ENCODE data around the gene CAPN7.
A peak's percentile ranks its signal among the peaks of the same experiment; 100 is the strongest.

The CAPN7 gene

DNA sequence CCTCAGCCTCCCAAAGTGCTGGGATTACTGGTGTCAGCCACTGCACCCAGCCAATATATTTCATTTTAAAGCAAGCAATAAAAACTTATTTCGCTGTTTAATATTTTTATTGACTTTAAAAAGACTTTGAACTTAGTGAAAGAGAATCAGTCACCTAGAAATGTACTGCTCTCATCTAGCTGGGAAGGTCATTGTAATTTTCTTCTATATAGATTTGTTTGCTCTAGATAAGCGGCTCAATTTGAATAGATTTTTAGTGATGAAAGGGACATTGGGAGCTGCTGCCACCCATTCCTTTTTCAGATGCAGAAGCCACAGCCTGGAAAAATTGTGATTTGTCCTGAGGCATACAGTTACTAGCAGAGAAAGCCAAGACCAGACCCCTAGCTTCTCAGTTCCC lies 40.1 kb downstream of the CAPN7 start:
- no peak for DNase-seq (ENCODE audit: low read depth in 2 of 2)

DNA sequence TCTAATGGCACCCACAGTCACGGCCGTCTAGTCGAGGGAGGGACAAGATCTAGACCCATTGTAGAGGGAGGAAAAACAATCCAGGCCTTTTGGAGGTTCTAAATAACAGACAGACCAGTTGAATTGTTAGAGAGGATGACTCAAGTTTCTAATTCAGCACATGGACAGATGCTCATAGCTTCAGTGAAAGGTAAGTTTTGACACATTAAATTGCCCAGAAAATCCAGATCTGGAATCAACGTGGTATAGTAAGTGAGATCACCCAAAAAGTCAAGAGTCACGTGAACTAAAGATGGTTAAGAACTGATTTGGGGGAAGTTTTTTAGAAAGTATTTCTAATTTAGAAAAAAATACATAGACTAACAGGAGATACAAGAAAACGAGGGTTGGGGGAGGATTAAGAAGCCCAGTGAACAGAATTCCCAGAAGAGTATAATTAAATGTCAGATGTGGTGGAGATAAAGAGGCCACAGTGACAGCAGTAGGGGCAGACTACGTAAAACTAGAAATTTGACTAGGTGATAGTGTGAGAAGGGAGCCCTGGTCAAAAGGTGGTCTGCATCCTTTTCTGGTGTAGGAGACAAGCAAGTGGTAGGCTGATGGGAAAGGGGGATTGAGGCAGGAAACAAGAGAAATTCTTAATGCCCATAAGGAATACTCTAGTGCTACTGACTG lies 47.1 kb downstream of the CAPN7 start:
- DNase-seq (ENCODE audit: low read depth in 2 of 2): no peak

DNA sequence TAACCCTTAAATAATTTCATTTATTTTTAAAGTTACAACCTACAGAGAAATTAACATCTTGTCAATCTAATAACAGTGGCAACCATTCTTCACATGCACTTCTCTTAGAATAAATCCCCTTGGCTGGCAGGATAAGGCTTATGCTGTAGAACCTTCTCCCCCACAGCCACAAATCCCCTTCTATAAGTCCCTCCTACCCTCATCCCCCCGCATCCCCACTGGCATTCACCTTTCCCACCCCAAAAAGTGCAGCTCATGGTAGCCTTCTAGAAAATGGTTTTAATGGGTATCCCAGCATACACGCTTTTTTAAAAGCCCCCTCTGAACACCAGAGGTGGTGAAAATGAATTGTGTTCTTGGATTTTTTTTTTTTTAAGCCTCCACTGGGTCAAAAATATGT lies 49.2 kb downstream of the CAPN7 start:
- no peak for DNase-seq (ENCODE audit: low read depth in 2 of 2)

DNA sequence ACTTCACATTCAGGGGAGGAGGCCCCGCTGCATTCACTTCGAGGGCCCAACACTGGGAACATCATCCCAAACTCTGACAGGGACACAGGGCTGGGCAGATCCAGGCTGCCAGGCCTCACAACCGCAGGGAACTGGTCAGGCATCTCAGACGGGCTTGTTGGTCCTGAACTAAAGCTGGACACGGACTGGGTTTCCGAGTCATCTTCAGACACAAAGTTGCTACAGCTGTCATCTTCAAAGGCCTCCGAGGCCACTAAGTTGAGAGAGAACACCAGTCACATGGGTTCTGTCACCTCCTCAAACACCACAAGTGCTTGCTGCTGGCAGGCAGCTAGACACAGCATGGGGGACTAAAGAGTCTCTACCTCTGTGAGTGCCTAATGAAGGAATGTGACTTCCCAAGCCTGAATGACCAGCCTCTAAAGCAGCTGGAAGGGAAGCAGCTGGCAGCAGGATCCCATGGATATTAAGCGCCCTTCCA lies 50.9 kb downstream of the CAPN7 start:
- DNase-seq (ENCODE audit: low read depth in 2 of 2): no peak

DNA sequence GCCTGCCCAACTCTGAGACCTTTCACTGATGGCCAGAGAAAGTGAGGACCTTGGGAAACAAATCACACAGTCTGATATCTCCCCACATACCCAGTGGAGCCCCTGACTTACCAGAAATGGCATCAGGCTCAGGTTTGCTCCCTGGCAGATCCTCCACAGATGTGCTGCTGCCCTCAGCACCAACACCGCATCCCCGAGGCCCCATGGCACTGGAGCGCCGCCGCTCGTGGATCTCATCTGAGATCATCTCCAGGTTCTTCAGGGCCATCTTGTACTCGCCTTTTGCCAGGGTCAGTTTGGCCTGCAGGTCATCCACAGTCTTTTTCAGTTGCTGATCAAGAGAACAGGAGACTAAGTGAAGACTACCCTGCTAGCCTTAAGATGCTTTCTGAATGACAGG lies 52.7 kb downstream of the CAPN7 start:
- no peak for DNase-seq (ENCODE audit: low read depth in 2 of 2)

DNA sequence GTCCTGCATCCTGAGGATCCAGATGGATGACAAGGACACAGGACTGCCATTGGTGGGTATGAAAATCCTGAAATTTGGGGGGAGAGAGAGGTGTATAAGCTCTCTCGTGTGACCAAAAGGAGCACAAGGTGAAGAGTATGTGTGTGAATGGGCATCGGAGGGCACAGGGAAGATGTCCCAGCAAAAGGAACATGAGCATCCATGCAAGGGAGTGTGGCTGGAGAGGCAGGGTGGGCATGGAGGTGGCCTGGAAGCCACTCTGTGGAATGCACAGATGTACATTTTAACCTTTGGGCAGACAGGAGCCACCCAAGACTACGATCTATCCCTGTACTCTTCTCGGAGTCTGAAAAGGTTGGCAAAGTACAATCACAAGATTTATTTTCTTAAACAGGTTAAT lies 54.5 kb downstream of the CAPN7 start:
- no peak for DNase-seq (ENCODE audit: low read depth in 2 of 2)

DNA sequence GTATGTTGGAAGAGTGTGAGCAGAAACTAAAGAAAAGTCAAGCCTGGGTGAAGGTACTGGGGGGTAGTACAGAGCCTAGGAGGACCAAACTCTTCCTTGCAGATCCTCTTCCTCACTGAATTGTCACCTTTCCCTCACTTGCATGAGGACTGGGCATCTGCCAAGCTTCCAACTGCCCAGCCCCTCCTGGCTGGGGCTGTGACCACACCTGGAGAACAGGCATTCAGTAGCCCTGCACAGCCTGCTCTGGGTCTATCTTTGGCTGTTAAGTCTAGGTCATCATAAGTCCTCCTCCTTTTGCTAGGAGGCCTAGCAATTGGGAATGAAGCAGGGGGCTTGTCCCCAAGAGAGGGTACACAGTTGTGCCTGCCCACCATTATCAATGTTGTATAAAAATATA lies 55.2 kb downstream of the CAPN7 start:
- no peak for DNase-seq (ENCODE audit: low read depth in 2 of 2)

DNA sequence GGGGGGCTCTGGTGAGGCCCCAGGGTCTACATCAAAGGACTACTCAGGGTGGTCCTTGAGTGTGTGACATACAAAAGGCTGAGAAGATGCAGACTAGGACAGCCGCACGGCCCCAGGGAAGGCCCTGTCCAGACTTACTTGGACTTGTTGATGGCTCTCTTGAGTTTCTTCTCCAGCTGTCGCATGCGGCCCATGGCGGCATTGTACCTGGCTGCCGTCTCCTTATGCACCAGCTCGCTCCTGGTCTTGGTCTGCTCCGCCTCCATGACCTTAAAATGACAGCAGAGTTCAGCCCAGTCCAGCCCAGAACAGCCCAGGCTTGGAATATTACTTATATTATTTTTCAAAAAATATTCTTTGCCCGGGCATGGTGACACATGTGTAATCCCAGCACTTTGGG lies 56.0 kb downstream of the CAPN7 start:
- no peak for DNase-seq (ENCODE audit: low read depth in 2 of 2)

DNA sequence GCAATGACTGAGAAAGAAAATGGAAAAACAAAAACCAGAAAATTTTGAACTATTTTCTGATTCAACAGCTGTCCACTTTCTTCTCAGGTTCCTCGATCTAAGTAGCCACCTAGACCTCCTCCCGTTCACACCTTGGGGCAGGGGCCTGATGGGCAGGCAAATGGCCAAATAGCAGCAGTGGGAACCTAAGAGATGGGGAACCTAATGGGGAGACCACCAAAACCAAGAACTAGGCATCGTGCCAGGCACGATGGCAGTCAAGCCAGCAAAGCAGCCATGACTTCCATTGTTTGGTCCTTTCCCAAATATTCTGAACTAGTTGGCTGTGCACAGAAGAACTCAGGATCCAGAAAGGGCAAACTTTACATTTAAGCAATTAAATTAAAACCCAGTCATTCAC lies 57.1 kb downstream of the CAPN7 start:
- no peak for DNase-seq (ENCODE audit: low read depth in 2 of 2)

DNA sequence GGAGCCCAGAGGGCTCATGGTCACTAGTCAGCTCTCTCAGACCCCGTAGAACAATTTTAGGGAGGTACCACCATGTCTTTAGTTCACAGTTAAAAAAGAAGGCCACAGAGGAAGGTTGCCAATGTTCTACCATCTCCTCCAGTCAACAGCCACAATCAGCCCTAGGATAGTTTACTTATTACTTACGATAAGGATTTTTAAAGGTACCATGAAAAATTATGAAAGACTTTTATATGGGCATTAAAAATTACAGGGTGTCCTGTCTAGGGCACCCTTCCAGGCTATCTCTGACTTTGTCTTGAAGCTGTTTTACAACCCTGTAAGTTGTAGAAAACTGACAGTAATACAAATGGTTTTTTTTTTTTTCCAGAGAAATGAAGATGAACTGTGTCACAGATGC lies 57.9 kb downstream of the CAPN7 start:
- no peak for DNase-seq (ENCODE audit: low read depth in 2 of 2)

DNA sequence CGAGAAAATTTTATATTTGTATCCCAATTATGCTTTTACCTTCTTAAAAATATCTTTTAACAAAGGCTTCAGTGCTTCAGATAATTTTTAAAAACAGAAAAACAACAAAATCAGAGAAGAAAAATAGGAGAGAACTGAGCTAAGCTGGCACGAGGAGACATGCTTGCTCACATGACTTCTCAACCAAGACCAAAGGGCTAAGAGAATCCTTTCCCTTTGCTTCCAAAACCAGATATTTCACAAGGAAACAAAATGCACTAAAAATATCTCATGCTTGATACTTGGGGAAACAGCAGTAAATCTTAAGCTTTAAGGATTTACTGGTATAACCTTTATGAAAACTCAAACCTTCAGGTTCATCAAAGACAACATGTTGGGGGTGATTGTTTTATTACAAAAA lies 58.4 kb downstream of the CAPN7 start:
- DNase-seq (ENCODE audit: low read depth in 2 of 2): no peak

DNA sequence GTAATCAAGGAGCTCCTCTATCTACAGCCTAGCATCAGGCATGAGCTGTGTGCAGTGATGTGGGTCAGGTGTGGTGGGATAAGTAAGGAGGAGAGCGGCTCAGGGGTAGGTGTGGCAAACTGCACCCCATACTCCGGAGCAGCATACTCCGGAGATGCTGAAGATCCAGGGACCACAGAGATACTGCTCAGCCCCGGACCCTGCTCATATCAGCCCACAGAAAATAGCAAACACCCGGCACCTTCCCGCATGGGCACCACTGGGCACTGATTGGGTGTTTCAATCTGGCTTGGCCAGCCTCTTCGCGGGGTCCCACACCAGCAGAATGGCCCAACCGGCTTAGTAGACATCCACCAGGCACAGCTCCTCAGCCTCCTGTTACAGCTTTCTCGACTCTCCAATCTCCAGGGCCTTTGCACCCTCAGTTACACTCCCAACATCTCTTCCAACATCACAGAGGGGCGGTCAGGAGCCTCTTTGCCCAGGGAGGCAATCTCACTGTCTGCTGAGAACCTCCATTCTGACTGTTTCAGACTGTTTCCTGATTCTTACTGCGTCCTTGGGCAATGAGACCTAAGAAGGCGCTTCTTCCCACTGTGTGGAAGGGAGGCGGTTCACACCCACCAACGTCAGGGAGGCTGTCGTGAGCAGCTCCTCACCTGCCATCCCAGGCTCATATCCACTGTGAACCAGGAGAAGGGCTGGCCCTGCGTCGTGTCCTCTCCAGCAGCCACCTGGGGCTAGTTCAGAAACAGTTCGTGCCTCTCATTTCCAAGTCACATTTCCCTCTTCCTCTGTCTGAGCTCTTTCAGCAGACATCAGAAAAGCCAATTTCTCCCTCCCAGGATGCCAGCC lies 59.8 kb downstream of the CAPN7 start:
- DNase-seq (ENCODE audit: low read depth in 2 of 2): no peak

DNA sequence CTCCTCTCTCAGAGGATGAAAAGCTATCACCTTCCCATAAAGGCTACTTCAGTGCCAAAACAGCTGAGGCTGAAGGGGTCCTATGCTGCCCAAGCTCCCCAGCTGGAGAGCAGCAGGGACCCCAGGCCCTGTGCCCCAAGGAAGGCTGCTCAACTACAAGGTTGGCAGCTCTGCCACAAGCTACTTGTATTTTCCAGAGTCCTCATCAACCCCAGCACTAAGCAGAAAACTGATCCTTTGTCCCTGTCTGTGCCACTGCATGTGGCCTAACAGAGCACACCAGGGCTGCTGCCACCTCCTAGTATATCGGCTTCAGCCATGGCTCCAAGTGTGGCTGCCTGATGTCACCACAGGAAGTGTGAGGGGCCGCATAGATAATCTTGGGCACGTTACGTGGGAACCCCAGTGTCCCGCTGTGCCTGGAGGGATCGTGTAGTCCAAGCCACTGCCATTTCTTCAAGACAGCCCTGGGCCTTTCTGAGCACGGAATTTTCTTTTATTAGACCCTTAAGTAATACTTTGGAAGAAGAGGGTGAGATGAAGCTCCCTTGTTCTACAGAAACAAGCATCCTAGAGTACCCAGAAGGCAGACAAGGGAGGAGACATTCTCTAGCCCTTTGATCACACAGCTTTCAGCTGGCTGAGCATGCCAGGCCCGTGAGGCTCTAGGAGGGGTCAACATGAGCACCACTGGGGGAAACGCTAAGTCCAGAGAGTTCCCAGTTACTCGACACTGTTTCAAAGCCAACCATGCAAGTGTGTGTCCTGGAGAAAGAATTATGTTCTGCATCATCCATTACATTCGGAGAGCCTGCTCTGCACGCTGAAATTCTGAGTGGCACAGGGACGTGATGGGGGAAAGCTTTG lies 60.7 kb downstream of the CAPN7 start:
- no peak for DNase-seq (ENCODE audit: low read depth in 2 of 2)

DNA sequence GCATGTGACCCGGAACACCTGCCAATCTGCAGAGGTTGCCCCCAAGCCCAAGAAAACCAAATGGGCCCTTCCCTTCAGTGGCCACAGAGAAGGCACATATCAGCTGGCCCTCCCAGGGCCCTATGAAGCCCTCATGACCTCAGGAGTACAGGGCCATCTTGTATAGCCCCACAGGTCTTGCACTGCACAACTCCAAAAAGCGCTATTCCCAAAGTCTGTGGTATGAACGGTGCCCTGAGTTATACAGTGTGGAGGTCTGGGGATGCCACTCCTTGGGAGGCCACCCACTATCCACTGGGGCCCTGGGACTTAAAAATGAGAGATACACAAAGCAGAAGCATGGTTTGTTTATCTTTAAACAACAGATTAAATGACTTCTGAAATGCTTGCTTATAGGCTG lies 61.5 kb downstream of the CAPN7 start:
- no peak for DNase-seq (ENCODE audit: low read depth in 2 of 2)

DNA sequence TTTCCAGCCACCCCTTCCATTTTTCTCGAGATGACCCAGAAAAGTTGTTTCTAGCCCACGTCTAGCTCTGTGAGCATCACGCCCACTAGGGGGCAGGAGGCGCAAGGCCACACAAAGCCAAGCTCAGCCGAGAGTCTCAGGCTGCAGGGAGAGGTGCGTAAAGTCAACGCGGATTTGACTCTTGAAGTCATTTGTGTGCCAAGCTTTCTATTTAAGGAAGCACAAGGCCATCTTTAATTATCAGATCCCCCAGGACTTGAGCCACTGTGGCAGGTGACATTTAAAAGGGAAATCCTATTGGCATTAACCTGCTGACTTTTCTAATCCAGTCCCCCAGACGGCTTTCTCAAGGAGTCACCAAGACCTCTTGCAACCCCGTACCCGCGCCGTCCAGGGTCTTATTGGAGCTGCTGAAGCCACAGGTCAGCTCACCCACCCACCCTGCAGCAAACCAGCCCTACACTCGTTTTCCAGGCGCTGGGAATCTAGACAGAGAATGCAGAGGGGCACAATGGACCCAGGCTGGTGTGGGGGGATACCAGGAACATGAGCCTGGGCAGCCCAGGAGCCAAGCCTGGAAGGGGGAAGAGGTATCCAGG lies 62.1 kb downstream of the CAPN7 start:
- peak; percentile 80 to 84 for DNase-seq (ENCODE audit: low read depth in 2 of 2)

DNA sequence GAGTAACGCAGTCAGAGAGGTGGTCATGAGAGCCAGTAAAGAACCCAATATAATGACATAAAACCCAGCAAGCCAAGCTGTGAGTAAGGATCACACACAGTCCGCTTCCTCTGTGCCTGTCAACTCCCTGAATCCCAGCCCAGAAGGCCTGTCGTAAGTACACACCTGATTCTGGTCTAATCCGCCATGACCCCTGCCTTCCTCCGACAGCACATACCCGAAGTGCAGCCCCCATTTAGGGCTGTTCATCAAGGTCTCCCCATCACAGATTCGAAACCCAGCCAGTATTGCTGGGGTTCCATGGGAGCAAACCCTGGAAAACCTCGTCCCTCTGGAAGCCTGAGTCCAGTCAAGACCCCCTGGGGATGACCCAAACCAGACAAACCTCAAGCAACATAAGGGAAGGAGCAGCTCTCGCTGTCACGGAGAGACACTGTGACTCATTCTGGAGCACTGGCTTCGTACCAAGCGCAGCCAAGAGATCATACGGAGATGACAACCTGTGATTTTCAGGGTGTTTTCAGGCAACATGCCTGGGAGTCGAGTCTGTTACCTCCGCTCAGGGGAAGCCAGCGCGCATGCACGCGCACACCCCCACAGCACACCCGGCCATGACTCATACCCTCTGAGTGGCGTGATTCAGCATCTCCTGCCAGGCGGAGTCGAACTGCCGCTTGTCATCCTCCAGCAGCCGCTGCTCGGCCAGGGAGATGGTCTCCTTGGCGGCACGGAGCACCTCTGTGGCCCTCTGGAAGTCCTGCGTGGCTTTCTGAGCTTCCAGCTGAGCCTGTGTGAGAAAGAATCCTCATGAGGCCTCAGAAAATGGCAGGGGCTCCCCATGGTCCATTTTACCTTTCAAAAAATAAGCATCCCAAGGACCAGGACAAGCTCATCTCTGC lies 63.3 kb downstream of the CAPN7 start:
- DNase-seq (ENCODE audit: low read depth in 2 of 2): peak; percentile 73 to 83

DNA sequence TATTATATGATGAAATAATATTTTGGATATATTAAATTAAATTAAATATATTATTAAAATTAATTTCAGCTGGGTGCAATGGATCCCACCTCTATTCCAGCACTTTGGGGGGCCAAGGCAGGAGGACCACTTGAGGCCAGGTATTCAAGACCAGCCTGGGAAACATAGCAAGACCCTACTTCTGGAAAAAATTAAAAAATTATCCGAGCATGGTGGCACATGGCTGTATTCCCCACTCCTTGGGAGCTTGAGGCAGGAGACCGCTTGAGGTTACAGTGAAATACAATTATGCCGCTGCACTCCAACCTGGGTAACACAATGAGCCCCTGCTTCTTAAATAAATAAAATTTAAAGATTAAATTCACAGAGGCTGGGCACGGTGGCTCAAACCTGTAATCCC lies 65.0 kb downstream of the CAPN7 start:
- no peak for DNase-seq (ENCODE audit: low read depth in 2 of 2)

DNA sequence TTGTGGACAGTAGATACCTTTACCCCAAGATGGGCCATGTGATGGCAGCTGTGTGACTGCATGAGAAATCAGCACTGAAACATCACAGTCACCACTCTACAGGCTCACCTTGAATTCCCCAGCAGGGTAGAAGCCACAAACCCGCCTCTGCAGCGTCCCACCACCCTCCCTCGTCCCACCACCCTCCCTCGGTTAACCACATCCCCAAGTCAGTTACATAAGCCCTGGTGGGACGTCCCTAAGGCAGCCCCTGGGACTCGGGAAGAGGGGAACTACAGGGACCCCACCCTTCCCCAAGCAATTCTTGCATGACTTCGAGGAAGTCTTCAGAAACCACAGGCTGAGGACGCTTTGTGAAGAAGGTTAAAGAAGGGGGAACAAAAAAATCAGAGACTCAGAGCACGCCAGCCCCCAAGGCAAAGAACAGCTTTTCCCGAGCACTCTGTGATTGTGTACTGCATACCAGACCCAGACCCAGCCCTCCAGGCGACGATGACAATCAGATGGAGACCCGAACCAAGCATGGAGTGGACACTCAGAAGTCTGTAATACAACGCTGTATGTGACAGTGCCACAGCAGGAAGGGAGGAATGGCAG lies 65.8 kb downstream of the CAPN7 start:
- peak; percentile 34 to 51 for DNase-seq (ENCODE audit: low read depth in 2 of 2)

DNA sequence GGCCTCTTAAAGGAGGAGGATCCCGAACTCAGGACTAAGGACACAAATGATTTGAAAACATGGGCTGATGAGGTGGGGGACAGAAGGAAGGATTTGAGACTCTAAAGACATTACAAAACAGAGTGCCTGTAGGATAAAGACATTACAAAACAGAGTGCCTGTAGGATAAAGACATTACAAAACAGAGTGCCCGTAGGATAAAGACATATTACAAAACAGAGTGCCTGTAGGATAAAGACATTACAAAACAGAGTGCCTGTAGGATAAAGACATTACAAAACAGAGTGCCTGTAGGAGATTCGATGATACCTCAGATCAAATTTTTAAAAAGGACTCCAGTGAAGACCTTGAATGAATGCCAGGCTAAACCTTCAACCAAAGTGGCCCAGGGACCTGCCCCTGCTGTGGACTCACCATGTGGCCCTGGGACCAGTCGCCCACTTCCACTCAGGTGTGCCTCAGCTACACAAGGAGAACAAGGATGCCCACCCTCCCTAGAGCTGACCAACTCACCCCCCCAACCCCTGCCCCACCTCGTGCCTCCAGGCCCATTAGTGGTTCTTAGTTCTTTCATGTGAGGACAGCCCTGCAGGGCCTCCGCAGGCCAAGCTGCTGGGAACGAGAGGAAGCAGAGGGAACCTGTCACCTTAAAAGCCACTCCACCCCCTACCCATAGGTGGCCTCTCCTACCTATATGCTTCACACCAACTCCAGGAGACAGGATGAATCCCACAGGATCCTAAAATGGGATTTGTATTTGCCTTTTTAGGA lies 66.6 kb downstream of the CAPN7 start:
- no peak for DNase-seq (ENCODE audit: low read depth in 2 of 2)

DNA sequence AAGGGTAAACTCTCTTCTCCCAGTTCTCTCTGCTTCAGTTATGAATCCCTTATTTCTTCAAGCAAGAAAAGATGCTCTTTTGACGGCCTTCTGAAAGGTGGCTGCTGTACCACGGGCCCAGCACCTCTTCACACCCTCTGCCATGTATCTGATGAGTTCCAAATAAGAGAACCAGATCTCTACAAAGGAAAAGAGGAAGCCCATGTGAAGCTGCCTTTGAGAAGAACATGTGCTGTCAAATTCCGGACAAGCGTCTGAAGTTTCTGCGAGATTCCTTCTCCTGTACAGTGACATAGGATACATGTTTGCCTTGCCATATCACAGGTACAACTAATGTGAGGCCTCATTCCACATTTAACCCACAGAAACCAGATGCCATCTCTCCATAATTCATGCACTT lies 67.2 kb downstream of the CAPN7 start:
- no peak for DNase-seq (ENCODE audit: low read depth in 2 of 2)
